G401 (cell line): ENCODE measurements around the gene TNS1. TPM values are rescaled to one million over a fixed set of nuclear protein-coding genes. Genes with fewer than 3 reads are reported as not detected.

Source experiments
- DNase-seq: peaks from one replicate; pipeline ENCODE4 v3.0.0-alpha.2; 2015; ENCODE audit warnings: low spot score
- in situ Hi-C: cut with HindIII; loops from 2 replicates; pipeline ENCODE4 v1.10.0; 2016; ENCODE audit warnings: low sequenced_read_pairs, mixed read lengths
- total RNA-seq: library from RNA; depleted of rRNA; stranded (reverse); fragments of >200 nt; shearing (Covaris generic); gene quantifications from 2 replicates; pipeline ENCODE4 v1.2.3, GENCODE V29; 2014

The TNS1 gene
- total RNA-seq, 1 experiment from 2014 or later, result not detected

DNA sequence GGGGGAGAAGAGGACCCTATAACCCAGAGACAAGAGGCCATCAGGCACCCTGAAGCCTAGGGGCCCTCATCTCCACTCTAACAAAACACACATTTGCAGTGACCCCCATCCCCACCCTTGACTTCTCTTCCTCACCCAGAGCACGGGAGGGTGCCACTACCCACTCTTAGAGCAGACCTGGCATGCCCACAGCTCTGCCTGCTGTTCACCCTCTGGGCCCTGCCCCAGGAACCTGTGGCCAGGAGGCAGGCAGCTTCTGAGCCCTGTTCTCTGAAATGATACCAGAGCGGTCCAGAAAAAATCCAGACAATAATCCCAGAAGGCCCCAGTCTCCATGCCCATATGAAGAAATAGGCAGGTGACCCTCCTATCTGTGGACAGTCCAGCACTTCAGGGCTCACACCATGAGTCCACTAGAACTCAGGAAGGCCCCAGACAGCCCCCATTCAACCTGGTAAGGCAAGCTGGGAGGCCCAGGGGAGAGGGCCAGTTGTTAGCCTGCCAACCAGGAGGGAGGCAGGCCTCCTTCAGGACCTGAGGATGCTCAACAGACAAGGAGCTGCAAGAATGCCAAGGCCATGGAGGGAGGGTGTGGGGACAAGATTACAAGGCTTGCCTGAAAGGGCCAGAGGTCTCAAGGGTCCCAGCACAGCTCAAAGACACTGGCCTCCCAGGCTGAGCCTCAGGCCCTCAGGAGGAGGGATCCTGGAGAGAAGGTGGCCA, 75.0 kb downstream of the TNS1 start:
- in situ Hi-C loops, result no loop called here
- DNase-seq, result no peak

DNA sequence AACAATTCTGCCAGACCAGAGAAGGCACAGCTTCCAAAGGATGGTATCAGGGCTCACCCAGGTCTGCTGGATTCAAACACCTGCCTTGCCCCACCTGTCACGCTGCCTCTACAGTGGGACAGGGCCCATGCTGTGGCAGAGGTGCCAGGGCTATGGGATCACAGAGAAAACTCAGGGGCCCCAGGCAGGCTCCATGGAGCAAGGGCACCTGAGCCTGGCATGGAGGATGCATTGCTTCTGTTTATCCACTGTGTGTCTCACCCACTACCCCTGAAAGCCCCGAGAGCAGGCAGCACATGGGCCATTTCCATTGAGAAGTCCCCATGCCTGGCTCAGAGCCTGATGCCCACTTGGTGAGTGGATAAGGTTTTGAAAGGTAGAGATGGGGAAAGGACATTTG, 76.0 kb downstream of the TNS1 start:
- DNase-seq, result no peak
- in situ Hi-C loops, result no loop called here

DNA sequence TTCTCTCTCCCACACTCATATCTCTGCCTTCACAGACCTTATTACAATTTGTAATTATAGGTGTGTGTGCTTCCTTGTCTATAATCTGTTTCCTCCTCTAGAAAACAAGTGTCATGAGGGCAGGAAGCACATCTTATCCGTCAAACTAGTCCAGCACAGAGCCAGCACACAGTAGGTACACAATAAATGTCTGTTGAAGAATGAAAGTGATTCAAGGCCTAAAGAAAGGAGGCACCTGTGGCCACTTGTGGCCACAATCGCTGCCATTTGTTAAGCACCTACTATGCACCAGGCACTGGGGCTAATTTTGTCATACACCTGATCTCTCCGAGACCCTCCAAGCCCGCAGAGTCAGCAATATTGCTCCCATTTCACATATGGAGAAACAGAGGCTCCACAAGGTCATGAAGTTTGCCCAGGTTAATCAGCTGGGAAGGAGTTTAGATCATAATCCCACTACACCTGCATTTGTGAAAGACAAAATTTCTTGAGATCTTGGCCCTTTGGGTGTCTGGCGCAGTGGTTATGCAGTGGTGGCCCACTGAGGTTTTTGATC, 78.4 kb downstream of the TNS1 start:
- DNase-seq, result no peak
- in situ Hi-C loops, result no loop called here

DNA sequence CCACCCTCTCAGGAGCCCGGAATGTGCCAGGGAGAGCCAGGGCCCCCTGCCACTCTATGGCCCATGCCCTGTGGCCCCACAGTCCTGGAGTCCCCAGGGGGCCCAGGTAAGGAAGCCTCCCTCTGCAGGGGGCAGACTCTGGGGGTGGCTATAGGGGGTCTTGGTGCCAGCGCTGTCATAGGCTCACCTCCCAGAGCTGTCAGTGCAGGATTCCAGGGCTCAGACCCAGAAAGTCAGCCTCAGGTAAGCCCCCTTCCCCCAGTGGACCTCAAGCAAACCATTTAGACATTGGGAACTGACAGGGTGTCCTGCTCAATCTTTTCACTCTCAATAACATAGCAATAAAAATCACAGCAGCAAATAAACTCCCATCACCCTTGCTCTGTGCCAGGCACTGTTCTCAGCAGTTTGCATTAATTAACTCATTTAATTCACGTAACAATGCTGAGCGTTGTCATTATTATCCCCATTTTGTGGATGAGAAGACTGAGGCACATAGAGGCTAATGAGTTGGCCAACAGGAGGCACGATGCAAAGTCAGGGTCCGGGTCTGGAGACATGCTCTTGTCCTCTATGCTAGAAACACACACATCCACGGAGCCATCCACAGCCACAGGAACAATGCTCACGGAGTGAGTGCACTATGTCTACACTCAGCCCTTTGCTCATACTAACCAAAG, 79.6 kb downstream of the TNS1 start:
- in situ Hi-C loops, result no loop called here
- DNase-seq, result no peak

DNA sequence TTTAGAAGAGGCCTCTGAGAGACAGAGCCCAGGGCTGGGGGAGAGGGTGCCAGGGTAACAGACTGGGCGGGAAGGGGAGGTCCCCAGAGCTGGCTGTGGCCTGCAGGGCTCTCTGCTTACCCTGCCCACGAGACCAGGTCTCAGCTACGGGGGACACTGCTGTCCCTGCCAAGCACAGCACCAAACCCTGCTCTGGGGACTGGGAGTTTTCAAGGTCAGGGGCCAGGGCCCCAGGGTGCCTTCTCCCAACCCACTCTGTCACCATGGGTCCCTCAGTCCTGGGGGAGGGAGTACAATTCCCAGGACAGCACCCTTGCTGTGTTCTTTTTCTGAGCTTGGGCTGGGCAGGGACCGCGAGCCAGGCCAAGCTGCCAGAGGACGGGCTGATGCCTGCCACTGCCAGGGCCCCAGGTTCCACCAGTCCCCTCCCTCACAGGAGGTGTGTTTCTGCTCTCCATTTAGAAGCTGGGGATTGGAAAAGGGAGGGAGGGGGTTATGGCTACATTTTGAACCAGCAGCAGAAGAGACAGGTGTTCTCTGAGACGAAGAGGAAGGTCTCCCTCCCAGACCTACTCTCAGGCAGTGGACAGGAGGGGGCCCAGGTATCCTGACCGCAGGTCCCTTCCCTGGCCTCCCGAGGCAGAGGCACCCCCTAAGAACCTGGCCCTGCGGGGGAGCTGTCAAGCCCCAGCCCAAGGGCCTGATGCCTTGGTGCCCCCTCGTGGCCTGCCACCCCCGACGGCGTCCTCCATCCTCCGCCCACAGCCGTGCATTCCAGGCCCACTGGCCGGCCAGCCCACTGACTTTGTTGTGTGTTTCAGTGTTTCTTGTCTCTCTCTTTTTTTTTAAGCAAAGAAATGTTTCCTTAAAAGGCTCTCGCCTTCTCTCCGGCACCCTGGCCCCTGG, 80.4 kb downstream of the TNS1 start:
- DNase-seq, result no peak
- in situ Hi-C loops, result no loop called here

DNA sequence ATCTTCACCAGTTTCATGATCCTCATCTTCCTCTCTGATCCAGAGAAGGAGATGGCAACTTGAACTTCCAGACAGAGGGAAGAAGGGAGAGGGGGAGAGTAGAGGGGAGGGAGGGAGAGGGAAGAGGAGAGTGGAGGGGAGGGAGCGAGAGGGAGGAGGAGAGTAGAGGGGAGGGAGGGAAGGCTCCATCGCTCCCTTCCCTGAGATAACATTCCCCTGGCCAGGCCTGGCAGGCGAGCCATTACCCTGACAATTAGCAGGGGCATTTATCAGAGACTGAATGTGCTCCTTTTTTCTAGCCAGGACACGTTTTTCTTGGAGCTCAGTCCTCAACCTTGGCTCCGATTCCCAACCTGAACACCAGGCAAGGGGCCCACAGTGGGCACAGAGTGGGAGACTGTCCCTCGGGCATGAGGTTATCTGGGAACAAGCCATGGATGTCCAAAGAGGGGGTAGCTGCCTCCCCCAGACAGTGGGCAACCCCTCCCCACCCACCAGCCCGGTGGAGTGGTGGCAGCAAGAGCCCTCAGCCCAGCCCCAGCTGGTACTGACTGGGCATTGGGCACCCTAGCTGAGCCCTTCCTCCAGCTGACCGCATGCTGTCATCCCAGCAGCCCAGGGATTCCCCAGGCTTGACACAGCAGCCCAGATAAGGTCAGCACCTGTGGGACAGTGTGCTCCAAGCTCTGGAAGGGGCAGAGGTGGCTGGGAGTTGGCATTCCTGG, 81.8 kb downstream of the TNS1 start:
- in situ Hi-C loops, result no loop called here
- no peak for DNase-seq

DNA sequence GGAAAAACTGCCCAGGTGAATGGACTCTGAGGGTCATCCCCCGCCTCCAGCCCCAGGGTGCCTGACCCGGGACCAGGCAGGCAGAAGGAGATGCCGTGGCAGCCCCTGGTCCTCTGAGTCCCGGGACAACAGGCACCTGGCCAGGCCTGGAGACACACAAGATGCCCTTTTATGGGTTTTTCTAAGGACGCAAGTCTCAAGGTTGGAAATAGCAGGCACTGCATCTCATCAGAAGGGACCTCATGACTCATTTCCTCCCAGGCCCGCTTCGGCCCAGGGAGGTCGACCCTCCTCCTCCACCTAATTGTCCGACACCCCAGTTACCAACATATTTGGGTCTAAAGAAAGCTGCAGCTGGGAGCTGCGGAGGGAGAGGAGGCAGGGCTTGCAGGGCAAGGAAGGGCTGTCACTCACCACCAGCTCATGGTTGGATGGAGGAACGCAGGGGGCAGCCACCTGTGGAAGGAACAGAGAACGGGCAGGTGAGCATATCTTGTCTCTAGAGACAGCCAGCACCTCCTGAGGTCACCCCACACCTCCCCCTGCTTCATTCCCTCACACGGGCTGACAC, 82.9 kb downstream of the TNS1 start:
- in situ Hi-C loops, result no loop called here
- no peak for DNase-seq

DNA sequence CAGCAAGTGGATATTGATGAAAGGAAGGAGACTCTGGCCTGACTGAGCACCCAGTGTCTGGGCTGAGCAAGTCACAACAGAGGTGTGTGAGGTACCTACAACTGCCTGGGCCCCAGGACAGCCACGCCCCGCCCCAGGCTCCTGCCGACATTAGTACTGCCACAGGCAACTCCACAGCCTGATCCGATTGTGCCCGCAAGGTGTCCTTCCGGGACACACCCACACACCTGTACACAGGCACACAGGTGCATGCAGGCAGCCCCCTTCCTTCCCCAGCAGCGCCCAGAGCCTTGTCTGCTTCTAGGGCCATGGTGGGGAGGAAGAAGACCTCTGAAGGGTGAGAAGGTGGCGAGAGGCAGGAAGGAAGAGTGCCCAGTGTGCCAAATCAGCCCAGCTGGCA, 83.6 kb downstream of the TNS1 start:
- DNase-seq, result no peak
- in situ Hi-C loops, result no loop called here

DNA sequence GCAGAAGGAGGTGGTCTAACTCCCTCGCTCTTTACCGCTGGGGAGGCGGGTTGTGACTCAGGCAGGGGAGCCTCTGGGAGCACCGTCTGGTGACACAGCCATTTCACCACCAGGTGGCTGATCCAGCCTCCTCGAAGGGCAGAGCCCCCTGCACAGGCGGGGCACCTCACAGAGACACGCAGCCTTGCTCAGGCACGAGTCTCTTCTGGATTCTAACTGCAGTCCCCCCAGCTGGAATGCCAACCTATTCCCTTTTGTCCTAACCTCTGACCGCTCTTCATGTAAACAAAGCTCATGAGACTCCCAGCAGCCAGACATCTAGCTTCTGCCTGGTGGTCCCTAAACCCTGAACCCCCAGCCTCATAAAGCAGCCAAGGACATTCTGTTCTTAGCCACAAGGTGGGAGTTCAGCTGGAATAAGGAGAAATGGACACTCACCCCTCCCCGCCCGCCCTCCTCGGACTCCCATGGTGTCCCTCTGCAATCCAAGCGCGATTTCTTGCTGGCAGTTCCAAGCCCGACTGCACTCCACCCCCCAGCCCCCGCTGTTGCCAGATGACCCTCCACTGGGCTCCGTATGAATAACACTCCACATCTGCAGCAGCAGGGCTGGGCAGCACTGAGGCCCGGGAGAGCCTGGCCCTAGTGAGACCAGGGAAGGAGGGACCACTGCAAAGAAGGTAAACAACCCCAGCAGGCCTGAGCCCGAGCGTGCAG, 84.3 kb downstream of the TNS1 start:
- DNase-seq, result no peak
- in situ Hi-C loops, result no loop called here

DNA sequence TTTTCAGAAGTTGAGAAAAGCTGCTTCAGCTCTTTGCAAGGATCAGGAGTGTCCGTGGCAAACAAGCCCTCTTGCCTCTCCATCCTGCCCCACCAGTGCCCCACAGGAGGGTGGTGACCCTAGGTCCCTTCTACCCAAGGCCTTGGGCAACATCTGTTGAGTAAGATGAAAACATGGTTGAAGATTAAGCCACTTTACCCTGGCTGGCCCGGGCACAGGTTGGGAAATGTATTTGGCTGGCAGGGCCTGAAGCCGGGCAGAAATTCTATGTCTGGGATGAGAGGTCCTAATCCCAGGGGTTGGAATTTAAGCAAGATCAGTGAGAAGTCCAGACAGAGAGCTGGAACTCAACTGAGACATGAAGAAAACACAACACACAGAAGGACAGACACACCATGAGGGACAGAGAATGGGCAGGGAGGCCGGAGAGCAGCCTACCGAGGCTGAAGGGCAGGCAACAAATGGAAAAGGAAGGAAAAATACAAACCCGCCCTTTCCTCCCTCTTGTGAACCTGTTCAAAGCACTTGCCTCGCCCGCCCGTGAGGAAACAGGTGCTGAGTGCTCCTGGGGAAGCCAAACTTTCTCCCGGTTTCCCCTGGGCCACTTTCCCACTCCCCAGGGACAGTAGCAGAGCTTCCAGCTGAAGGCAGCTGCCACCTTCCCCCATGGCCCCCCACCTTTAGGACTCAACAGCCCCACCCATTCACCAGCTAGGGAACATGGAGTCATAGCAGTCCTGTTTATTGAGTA, 86.1 kb downstream of the TNS1 start:
- DNase-seq, result no peak
- in situ Hi-C loops, result no loop called here

DNA sequence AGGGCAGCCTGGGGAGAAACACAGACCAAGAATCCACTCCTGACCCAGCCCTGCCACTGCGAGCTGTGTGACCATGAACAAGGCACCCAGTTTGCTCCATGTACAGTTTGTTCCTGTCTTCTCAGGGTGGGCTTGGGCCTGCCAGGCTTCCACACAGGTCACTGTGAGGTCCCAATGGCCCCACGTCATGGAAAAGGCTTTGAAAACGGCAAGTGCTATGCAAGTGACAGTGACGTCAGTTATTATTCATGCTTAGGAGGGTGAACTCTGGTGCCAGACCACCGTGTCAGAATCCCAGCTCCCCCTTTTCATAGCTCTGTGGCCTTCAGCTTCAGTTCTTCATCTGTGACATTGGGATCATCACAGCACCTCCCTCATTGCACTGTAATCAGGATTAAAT, 87.1 kb downstream of the TNS1 start:
- in situ Hi-C loops, result no loop called here
- DNase-seq, result no peak

DNA sequence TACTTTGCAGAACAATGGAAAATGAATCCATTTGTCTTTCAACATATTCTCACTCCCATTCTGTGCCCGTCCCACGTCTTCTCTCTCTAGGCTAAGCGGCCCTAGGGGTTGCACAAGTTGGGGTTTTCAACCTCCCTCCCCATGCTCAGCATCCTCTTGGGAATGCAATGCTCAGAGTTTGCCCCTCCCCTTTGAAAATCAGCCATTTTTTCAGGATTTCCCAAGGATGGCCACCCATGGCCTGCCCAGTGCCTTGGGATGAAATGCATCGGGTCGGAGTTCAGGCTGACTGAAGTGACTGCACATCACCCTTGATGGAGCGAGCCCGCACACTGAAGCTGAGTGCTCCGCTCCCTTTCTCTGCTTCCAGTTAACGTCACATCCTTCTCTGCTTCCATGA, 87.9 kb downstream of the TNS1 start:
- DNase-seq, result no peak

DNA sequence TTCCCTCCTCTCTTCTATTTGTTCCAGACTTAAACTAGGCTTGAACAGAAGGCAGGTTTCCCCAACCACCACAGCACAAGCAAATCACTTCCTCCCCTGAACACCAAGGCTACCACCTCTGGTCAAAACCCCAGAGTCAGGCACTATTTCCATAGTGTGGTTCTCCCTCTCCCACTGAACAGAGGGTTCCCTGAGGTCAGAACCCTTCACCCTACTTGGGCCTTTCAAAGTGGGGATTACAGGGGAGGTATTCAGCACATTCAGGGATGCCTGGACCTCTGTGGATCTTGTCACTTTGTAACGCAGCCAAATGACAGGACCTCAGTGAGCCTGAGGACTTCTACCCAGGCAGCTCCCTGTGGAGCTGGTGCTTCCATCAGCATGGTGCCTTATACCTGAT, 88.7 kb downstream of the TNS1 start:
- DNase-seq, result no peak
- in situ Hi-C loops, result no loop called here

More for the DNA sequence above, 87.9 kb downstream of the TNS1 start:
- in situ Hi-C loops, result no loop called here

DNA sequence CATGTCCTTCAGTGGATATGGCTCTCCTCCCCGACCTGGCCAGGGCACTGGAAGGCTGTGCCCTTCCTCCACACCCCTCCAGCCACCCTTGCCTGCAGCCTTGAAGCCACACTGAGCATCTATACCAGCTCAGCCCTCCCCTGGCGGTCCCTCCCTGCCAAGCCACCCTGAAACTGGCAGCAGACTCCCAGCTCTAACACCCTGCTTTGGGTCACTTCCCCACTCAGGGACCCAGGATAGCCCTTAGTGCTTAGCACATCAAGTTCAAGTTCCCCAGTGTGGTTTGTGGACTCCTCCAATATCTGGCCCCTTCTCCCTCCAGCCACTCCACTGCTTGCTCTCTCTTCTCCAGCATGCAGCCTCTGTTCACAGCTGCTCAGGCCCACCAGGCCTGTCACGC, 89.4 kb downstream of the TNS1 start:
- no peak for DNase-seq
- in situ Hi-C loops, result no loop called here

DNA sequence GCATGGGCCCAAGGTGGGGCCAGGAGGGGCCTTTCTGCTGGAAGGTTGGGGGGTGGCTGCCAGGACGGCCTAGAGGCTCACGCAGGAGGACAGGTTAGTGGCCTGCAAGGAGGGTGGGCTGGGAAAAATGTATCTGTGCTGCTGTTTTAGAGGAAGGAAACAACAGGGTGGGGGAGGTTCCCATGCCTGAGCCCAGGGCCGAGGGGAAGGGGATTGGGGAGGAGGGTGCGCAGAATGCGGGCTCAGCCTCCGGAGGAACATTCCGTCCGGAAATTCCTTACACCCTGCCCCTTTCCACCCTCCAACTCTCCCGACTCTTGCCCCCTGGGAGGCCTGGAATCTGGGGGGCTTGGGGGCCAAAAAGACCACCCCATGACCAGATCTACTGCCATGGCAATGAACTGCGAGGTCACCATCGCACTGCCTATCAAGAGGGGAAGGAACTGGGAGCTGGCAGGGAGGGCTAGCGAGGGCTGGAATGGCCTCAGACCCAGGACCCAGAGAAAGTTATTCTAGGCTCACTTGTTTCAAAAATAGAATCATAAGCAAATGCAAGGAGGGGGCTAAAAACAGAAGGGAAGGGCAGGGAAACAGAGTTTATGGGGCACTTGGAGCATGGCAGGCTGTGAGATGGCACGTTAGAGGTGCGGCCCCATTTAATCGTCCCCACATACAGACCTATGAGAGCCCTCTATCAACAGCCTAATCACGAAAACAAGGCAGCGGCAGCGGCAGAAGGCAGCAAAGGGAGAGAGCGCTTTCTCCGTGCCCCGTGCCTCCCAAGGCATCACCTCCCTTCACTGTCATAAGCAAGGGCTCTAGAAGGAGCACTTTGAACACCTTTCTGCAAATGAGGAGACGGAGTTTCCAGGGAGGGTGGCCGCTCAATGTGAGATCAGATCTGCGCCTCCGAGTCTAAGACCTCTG, 90.4 kb downstream of the TNS1 start:
- in situ Hi-C loops, result no loop called here

DNA sequence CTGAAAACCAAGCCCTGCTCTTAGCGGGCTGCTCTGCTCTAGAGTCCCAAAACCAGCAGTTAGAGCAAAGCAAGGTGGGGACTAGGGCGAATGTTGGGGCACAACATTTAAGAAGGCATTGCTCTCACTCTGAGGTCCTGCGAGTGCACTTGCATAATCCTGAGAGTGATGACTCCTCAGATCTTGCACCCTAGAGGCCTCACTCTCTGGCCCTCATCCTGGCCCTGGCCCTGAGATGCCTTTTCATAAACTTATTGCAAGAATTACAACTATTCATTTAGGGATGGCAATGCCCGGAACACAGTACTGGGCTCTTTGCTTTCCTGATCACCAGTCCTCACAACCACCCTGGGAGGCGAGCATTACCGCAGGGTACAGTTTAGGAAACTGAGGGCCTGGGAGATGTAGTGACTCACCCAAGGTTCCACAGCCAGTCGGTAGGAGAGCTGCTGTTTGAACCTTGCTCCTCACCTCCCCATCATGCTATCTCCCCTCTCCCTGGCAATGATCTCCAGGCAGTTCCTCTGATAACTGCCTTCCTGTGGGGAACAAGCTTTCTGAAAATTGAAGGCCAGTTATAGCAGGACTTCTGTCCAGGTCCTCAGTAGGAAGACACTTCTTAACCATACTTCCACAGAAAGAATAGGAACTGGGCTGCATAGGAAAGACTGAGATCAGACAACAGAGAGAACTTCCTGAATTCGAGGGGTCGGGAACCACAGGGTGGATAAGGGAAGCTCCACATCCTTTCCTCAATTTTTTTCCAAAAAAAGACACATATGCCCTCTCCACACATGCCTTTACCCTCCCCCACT, 91.3 kb downstream of the TNS1 start:
- no peak for DNase-seq
- in situ Hi-C loops, result no loop called here

More for the DNA sequence above, 90.4 kb downstream of the TNS1 start:
- DNase-seq, result no peak
